K562 (cell line): ENCODE data around the gene ZNF514. TPM values are rescaled to one million over a fixed set of nuclear protein-coding genes. Genes with fewer than 3 reads are reported as not detected.

Experiments
- ATAC-seq: fragments of 200-7000 bp; cut with Tn5 transposase; 3 replicates; pipeline ENCODE4 v1.9.1; 2020; ENCODE audit warnings: moderate library complexity
- BruUV-seq: library from RNA; stranded (reverse); fragments of 400-500 nt; replicated peaks from 2 replicates; lab custom pipeline; 2021; lab: Mats Ljungman, UMichigan
- CTCF ChIA-PET: fragments of 300-600 bp; formaldehyde crosslinking; extraction: SDS; loops from one replicate; lab custom pipeline; 2021; ENCODE audit warnings: low intra/inter-chr PET ratio; lab: Yijun Ruan, JAX
- POLR2A ChIA-PET: fragments of 300-600, 350-650 bp; sonication (Branson Sonifier 250); formaldehyde crosslinking; extraction: SDS; loops from one replicate; lab custom pipeline; 2021; ENCODE audit warnings: antibody characterized with exemption, inconsistent platforms; lab: Yijun Ruan, JAX
- DNase-seq, 4 experiments: peaks; one replicate each; pipeline versions ENCODE4 v3.0.0 to v3.0.0-alpha.2; 2011 to 2018; ENCODE audit warnings: low spot score in 3 of 4, mixed read lengths in 3 of 4; ENCODE audit errors: extremely low read depth in 1 of 4
- FAIRE-seq: peaks from 2 replicates; lab custom pipeline; 2011; peaks lifted over from hg19 to GRCh38; lab: Jason Lieb, UNC
- H2AFZ ChIP-seq: 2 replicates; pipeline ENCODE4 v1.6.0; 2011; ENCODE audit warnings: low read depth, low read length, control low read depth, inconsistent platforms
- H3K27ac ChIP-seq: fragments of 200-600 bp; 3 replicates; pipeline ENCODE4 v1.8.0; 2011; ENCODE audit warnings: low read depth, mild to moderate bottlenecking, control low read depth, inconsistent platforms, low read length, moderate library complexity, mixed read lengths; ENCODE audit errors: extremely low read depth
- H3K27me3 ChIP-seq, 2 experiments: fragments of 300-600 bp in 1 of 2; 2 replicates in 1 of 2; 3 replicates in 1 of 2; pipeline versions ENCODE4 v1.6.0 to v1.8.0; 2011; ENCODE audit warnings: inconsistent platforms in 2 of 2, low read length in 2 of 2, mild to moderate bottlenecking in 1 of 2, mixed read lengths in 1 of 2, moderate library complexity in 1 of 2; ENCODE audit not compliant: control insufficient read depth in 2 of 2, insufficient read depth in 2 of 2
- H3K36me3 ChIP-seq: fragments of 300-600 bp; 3 replicates; pipeline ENCODE4 v1.8.0; 2011; ENCODE audit warnings: mild to moderate bottlenecking, low read length, inconsistent platforms; ENCODE audit not compliant: control insufficient read depth, insufficient read depth
- H3K4me1 ChIP-seq, 2 experiments: fragments of 200-600 bp in 1 of 2; replicated peaks in 1 of 2; 2 replicates in 1 of 2; 3 replicates in 1 of 2; pipeline versions ENCODE4 v1.5.1 to v1.8.0; 2011; ENCODE audit warnings: inconsistent platforms in 2 of 2, low read length in 2 of 2, mild to moderate bottlenecking in 1 of 2, mixed read lengths in 1 of 2, moderate library complexity in 1 of 2; ENCODE audit not compliant: control insufficient read depth in 2 of 2, insufficient read depth in 2 of 2
- H3K4me2 ChIP-seq: 2 replicates; pipeline ENCODE4 v1.6.1; 2011; ENCODE audit warnings: low read length, control low read depth, inconsistent platforms, mixed read lengths; ENCODE audit not compliant: insufficient read depth
- H3K4me3 ChIP-seq: fragments of 200-600 bp; sonication (generic), shearing (Covaris generic); 2 replicates; pipeline ENCODE4 v1.5.1; 2016; ENCODE audit warnings: control low read depth, inconsistent platforms
- H3K79me2 ChIP-seq: fragments of 200-600 bp; 3 replicates; pipeline ENCODE4 v1.8.0; 2011; ENCODE audit warnings: low read length, inconsistent platforms; ENCODE audit not compliant: control insufficient read depth, insufficient read depth
- H3K9ac ChIP-seq, 2 experiments: 2 replicates each; pipeline versions ENCODE4 v1.6.0 to v1.6.1; 2011; ENCODE audit warnings: low read depth in 2 of 2, low read length in 2 of 2, control low read depth in 1 of 2, inconsistent platforms in 1 of 2, mild to moderate bottlenecking in 1 of 2, mixed read lengths in 1 of 2; ENCODE audit not compliant: insufficient read depth in 1 of 2
- H3K9me1 ChIP-seq: one replicate; pipeline ENCODE4 v1.6.0; 2011; ENCODE audit warnings: inconsistent platforms, mild to moderate bottlenecking, low read length, moderate library complexity; ENCODE audit not compliant: control insufficient read depth, insufficient read depth
- H3K9me3 ChIP-seq: replicated peaks from 2 replicates; pipeline ENCODE4 v1.5.1; 2011; ENCODE audit warnings: low read depth, low read length, inconsistent platforms; ENCODE audit not compliant: control insufficient read depth, insufficient read depth
- H4K20me1 ChIP-seq: replicated peaks from 2 replicates; pipeline ENCODE4 v1.6.1; 2011; ENCODE audit warnings: low read length, inconsistent platforms, mixed read lengths; ENCODE audit not compliant: control insufficient read depth, insufficient read depth
- ATF7 ChIP-seq: fragments of 450-650 bp; IDR thresholded peaks from 2 replicates; pipeline ENCODE4 v1.7.1; 2014; ENCODE audit warnings: mild to moderate bottlenecking, moderate library complexity
- CBX2 ChIP-seq: fragments of 200-600 bp; sonication (generic); IDR thresholded peaks from one replicate; pipeline ENCODE4 v1.6.1; 2012; ENCODE audit warnings: mild to moderate bottlenecking, low read length, inconsistent platforms; ENCODE audit not compliant: insufficient read depth, poor library complexity, severe bottlenecking
- JUN ChIP-seq, 2 experiments: sonication (generic) in 1 of 2; formaldehyde crosslinking in 1 of 2; IDR thresholded peaks; 2 replicates each; pipeline versions ENCODE4 v1.6.1 to v1.8.0; 2012 to 2022; ENCODE audit warnings: borderline replicate concordance in 2 of 2, mild to moderate bottlenecking in 2 of 2, improper control_type of control experiment in 1 of 2, low read depth in 1 of 2, low read length in 1 of 2, missing genetic modification reagents in 1 of 2
- JUND ChIP-seq, 2 experiments: IDR thresholded peaks; 2 replicates in 1 of 2; 3 replicates in 1 of 2; pipeline ENCODE4 v1.6.1; 2011; ENCODE audit warnings: borderline replicate concordance in 2 of 2, low read depth in 2 of 2, low read length in 2 of 2, improper control_type of control experiment in 1 of 2, missing biosample characterization in 1 of 2, missing genetic modification characterization in 1 of 2, missing genetic modification reagents in 1 of 2
- LCOR ChIP-seq: sonication (generic); formaldehyde crosslinking; IDR thresholded peaks from 2 replicates; pipeline ENCODE4 v1.8.0; 2022; ENCODE audit warnings: mild to moderate bottlenecking, missing genetic modification reagents
- MAZ ChIP-seq, 2 experiments: fragments of 450-650 bp in 1 of 2; sonication (generic) in 1 of 2; formaldehyde crosslinking; IDR thresholded peaks in 1 of 2; conservative IDR thresholded peaks in 1 of 2; 2 replicates each; pipeline versions ENCODE4 v1.4.0 to v1.5.0; 2020; ENCODE audit warnings: mild to moderate bottlenecking in 1 of 2, missing genetic modification reagents in 1 of 2
- SMC3 ChIP-seq: conservative IDR thresholded peaks from 2 replicates; pipeline ENCODE4 v1.6.1; 2011; ENCODE audit warnings: low read depth, low read length, improper control_type of control experiment; ENCODE audit not compliant: insufficient read depth
- ZKSCAN1 ChIP-seq: fragments of 150-350 bp; IDR thresholded peaks from 2 replicates; pipeline ENCODE4 v1.6.1; 2016; ENCODE audit warnings: low read depth, low read length
- ZNF592 ChIP-seq: fragments of 450-650 bp; IDR thresholded peaks from 2 replicates; pipeline ENCODE4 v1.6.1; 2017; ENCODE audit warnings: antibody characterized with exemption, mild to moderate bottlenecking
- WGBS: fragments of 100-300 bp; shearing (Covaris generic); methylation state at CpG from one replicate; pipeline ENCODE4 v1.1.6; 2016; ENCODE audit warnings: low coverage, mixed read lengths; ENCODE audit not compliant: insufficient coverage; ENCODE audit errors: missing lambda C conversion rate; 5-methylcytosine and 5-hydroxymethylcytosine counted together
- in situ Hi-C: fragments of 300-500 bp; cut with MboI; formaldehyde crosslinking; loops from 4 replicates; pipeline ENCODE4 v1.15.0; 2018; ENCODE audit warnings: inconsistent platforms, mixed read lengths
- intact Hi-C: fragments of 100-400 bp; cut with micrococcal nuclease; formaldehyde crosslinking; loops from 2 replicates; pipeline ENCODE4 v1.14.2; 2022
- polyA plus RNA-seq, 8 experiments: library from polyadenylated mRNA; depleted of rRNA in 4 of 8; stranded (reverse) in 5 of 8; unstranded in 3 of 8; fragments of >200 nt; fragmentation: Nextera tagmentation in 2 of 8; fragmentation: Illumina TruSeq in 1 of 8; extraction: Ambion mirVana in 2 of 8; extraction: Trizol in 1 of 8; gene quantifications; 2 replicates each; pipeline versions ENCODE4 v1.2.1 to v1.2.3, GENCODE V29; 2011 to 2014; ENCODE audit warnings: inconsistent platforms in 1 of 8, missing spikeins in 1 of 8
- total RNA-seq, 7 experiments: library from RNA; depleted of rRNA in 6 of 7; stranded (reverse); fragments of >200 nt in 6 of 7; fragmentation: Illumina TruSeq in 2 of 7; extraction: Trizol in 2 of 7; gene quantifications; 2 replicates each; pipeline versions ENCODE4 v1.2.1 to v1.2.3, GENCODE V29; 2011 to 2021; ENCODE audit warnings: low replicate concordance in 1 of 7
- TF ChIP-seq, protein P1 (sequence below): fragments of 250-450 bp; sonication (Bioruptor Pico); IDR thresholded peaks from 2 replicates; pipeline ENCODE4 v1.4.0; 2020; ENCODE audit warnings: mild to moderate bottlenecking

Gene ZNF514
- total and polyA plus RNA-seq, 9 of the 15 experiments (the other 6 are each of a cell fraction or from before 2014, with no cell fraction given) = 7.5 to 17.7 (median 11.4) TPM

DNA sequence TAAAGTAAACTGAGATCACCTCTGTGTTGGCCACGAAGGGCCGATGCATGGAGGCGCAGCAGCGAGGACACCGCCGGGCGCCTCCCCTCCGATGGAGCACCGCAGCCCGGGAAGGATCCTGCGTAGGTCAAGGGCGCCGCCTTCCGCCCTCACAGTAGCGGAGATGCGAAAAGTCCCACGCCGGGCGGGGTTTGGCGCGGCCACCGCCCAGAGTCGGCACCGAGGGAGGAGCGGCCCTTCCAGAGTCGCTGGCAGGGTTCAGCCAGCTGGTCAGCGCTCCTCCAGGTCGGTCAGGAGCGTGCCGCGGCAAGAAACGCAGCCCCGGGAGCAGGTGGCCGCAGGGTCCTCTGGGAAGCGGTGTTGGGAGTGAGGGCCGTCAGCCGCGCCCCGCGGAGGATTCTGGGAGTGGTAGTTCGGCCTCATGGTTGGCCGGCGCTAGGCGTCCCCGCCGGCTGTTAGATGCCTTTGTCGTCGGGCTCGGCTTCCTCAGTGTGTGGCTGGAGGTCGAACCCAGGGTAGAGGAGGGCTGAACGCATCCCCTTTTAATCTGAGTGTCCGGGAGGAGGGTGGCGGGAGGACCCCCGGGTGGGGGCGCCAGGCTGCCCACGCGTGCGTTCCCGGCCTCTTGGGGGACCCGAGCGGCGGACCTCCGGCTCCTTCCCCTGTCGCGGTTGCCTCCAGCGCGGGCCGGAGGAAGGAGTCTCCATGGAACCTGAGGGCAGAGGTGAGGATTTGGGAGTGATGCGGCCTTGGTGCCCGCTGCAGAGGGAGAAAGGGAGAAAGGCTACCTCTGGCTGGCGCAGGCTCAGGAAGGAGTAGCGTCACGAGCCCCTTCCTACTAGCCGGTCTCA is 47.7 kb upstream of the ZNF514 start, which contains the start of gene ZNF892:
ZNF892 (plus strand) TSS at position 411 of the 851 bp plus-strand sequence; CDS start at position 706, 295 bp downstream.
- intact Hi-C loops (loop anchor here (2.0 to 5.0 kb wide), 2 partner anchors 130 to 185 kb away; no protein-coding TSS in a partner anchor), in situ Hi-C loops (no loop called here)
- Histone ChIP-seq H3K9ac (peak within 1 kb of the TSS; percentile 47 to 88; a peak in 3 of 4 replicates), H4K20me1 (no peaks in the 10 kb centered on the region), H3K79me2 (no peaks in the 10 kb centered on the region), H2AFZ (peak within 1 kb of the TSS; percentile 88), H3K4me1 (peaks cover 0 to 10% of the 10 kb centered on the region in 2 experiments; a peak in 2 of 5 replicates), H3K36me3 (no peaks in the 10 kb centered on the region), H3K27ac (0 out of 3 replicates have a peak within 1 kb of the TSS, but pooled peaks have one; percentile 29), H3K27me3 (no peaks in the 10 kb centered on the region), H3K4me3 (peak within 1 kb of the TSS; percentile 54), H3K9me3 (no peaks in the 10 kb centered on the region), H3K4me2 (peak within 1 kb of the TSS; percentile 78), H3K9me1 (no peaks in the 10 kb centered on the region)
- ATAC-seq = peak; percentile 99
- DNase-seq = peak; percentile 75 to 85 (median 80)
- 5% methylated on average over 50 of the region's 74 CpGs for WGBS
- ChIA-PET CTCF (interaction anchor here (0.7 to 1.7 kb wide), 2 partner anchors 129 to 130 kb away, joined by 3 to 11 read pairs; no protein-coding TSS in a partner anchor), POLR2A (no interaction called here)
- FAIRE-seq = peak; percentile 57
- no TSS peak for BruUV-seq
- TF ChIP-seq ZNF592 (no peak), LCOR (CRISPR knock-in tag) (peak; percentile 67; the same call in 1 of the 2 replicates), CBX2 (no peak), ZKSCAN1 (0 out of 2 replicates have a peak, but pooled peaks have one; percentile 29), MAZ (CRISPR knock-in tag; conservative IDR thresholded peaks at IDR 0.05 in 1 of 2, IDR thresholded peaks at IDR 0.05 in 1 of 2) (peak; percentile 70 to 76), ATF7 (peak; percentile 48; the same call in 1 of the 2 replicates), JUND (IDR thresholded peaks at IDR 0.05; ENCODE audit: borderline replicate concordance, low read depth, low read length) (peak; percentile 35; the same call in 1 of the 2 replicates), JUND (tag; IDR thresholded peaks at IDR 0.05; ENCODE audit: borderline replicate concordance, low read depth, low read length) (peak; percentile 12; the same call in 1 of the 3 replicates), JUN (IDR thresholded peaks at IDR 0.05; ENCODE audit: borderline replicate concordance, low read depth, low read length) (peak; percentile 7; the same call in 1 of the 2 replicates), JUN (CRISPR knock-in tag; IDR thresholded peaks at IDR 0.05; ENCODE audit: borderline replicate concordance) (no peak), SMC3 (peak; percentile 40; the same call in 1 of the 2 replicates)
- TF ChIP-seq, protein P1, sequence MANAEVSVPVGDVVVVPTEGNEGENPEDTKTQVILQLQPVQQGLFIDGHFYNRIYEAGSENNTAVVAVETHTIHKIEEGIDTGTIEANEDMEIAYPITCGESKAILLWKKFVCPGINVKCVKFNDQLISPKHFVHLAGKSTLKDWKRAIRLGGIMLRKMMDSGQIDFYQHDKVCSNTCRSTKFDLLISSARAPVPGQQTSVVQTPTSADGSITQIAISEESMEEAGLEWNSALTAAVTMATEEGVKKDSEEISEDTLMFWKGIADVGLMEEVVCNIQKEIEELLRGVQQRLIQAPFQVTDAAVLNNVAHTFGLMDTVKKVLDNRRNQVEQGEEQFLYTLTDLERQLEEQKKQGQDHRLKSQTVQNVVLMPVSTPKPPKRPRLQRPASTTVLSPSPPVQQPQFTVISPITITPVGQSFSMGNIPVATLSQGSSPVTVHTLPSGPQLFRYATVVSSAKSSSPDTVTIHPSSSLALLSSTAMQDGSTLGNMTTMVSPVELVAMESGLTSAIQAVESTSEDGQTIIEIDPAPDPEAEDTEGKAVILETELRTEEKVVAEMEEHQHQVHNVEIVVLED (CRISPR knock-in tag) = peak; percentile 52
